Mesenchymal stem cell (in vitro differentiated cells and primary cell): ENCODE measurements around the gene MOGAT2.
"Not testable (repeated sequence)": the region's sequence is repeated elsewhere in the genome, so short reads cannot be mapped to it uniquely, and the experiment has no call there.

Experiments
- DNase-seq: peaks from one replicate; pipeline ENCODE4 v3.0.0-alpha.2; 2013
- H2AFZ ChIP-seq: one replicate; pipeline ENCODE4 v1.6.1; 2013; ENCODE audit warnings: low read depth, mild to moderate bottlenecking, control low read depth, inconsistent platforms, low read length, moderate library complexity
- H2AK5ac ChIP-seq: 2 replicates; pipeline ENCODE4 v1.6.1; 2013; ENCODE audit warnings: low read length, moderate library complexity, mild to moderate bottlenecking, inconsistent platforms; ENCODE audit not compliant: severe bottlenecking
- H2BK120ac ChIP-seq: one replicate; pipeline ENCODE4 v1.6.1; 2013; ENCODE audit warnings: low read depth, mild to moderate bottlenecking, inconsistent platforms, low read length, moderate library complexity
- H2BK12ac ChIP-seq, 2 experiments: one replicate each; pipeline ENCODE4 v1.6.1; 2013; ENCODE audit warnings: inconsistent platforms in 2 of 2, low read length in 2 of 2, mild to moderate bottlenecking in 2 of 2, moderate library complexity in 2 of 2, control low read depth in 1 of 2
- H2BK15ac ChIP-seq: one replicate; pipeline ENCODE4 v1.6.1; 2013; ENCODE audit warnings: mild to moderate bottlenecking, low read depth, inconsistent platforms; ENCODE audit not compliant: poor library complexity, severe bottlenecking
- H2BK5ac ChIP-seq: 2 replicates; pipeline ENCODE4 v1.6.1; 2013; ENCODE audit warnings: low read depth, mild to moderate bottlenecking, low read length, control low read depth, inconsistent platforms; ENCODE audit not compliant: poor library complexity, severe bottlenecking
- H3K14ac ChIP-seq, 2 experiments: one replicate each; pipeline ENCODE4 v1.6.1; 2013; ENCODE audit warnings: inconsistent platforms in 2 of 2, low read length in 2 of 2, control low read depth in 1 of 2, mild to moderate bottlenecking in 1 of 2, moderate library complexity in 1 of 2
- H3K18ac ChIP-seq, 2 experiments: one replicate each; pipeline ENCODE4 v1.6.1; 2013; ENCODE audit warnings: inconsistent platforms in 2 of 2, low read length in 2 of 2, control low read depth in 1 of 2, low read depth in 1 of 2, mild to moderate bottlenecking in 1 of 2
- H3K23ac ChIP-seq, 2 experiments: one replicate each; pipeline ENCODE4 v1.6.1; 2013; ENCODE audit warnings: inconsistent platforms in 2 of 2, low read length in 2 of 2, mild to moderate bottlenecking in 2 of 2, moderate library complexity in 2 of 2, control low read depth in 1 of 2
- H3K27ac ChIP-seq: 2 replicates; pipeline ENCODE4 v1.5.1; 2013; ENCODE audit warnings: mild to moderate bottlenecking, moderate library complexity, low read length, control low read depth, inconsistent platforms; ENCODE audit not compliant: poor library complexity, severe bottlenecking
- H3K27me3 ChIP-seq, 2 experiments: 2 replicates each; pipeline versions ENCODE4 v1.6.1 to v1.7.0; 2013; ENCODE audit warnings: low read length in 2 of 2, mild to moderate bottlenecking in 2 of 2, moderate library complexity in 2 of 2, control low read depth in 1 of 2, inconsistent platforms in 1 of 2; ENCODE audit not compliant: control insufficient read depth in 1 of 2, insufficient read depth in 1 of 2
- H3K36me3 ChIP-seq, 2 experiments: 2 replicates each; pipeline versions ENCODE4 v1.6.1 to v1.7.0; 2013; ENCODE audit warnings: low read length in 2 of 2, control low read depth in 1 of 2, inconsistent platforms in 1 of 2, low read depth in 1 of 2, mild to moderate bottlenecking in 1 of 2; ENCODE audit not compliant: insufficient read depth in 2 of 2, control insufficient read depth in 1 of 2
- H3K4ac ChIP-seq, 2 experiments: one replicate each; pipeline ENCODE4 v1.6.1; 2013; ENCODE audit warnings: inconsistent platforms in 2 of 2, low read length in 2 of 2, mild to moderate bottlenecking in 2 of 2, moderate library complexity in 2 of 2, control low read depth in 1 of 2, low read depth in 1 of 2
- H3K4me1 ChIP-seq: 2 replicates; pipeline ENCODE4 v1.6.1; 2013; ENCODE audit warnings: low read depth, low read length, control low read depth; ENCODE audit not compliant: control insufficient read depth, insufficient read depth
- H3K4me2 ChIP-seq: 2 replicates; pipeline ENCODE4 v1.6.1; 2013; ENCODE audit warnings: low read length, mild to moderate bottlenecking, inconsistent platforms; ENCODE audit not compliant: poor library complexity, severe bottlenecking
- H3K4me3 ChIP-seq, 2 experiments: 2 replicates each; pipeline versions ENCODE4 v1.5.1 to v1.7.0; 2013; ENCODE audit warnings: low read length in 2 of 2, mild to moderate bottlenecking in 2 of 2, control low read depth in 1 of 2, low read depth in 1 of 2; ENCODE audit not compliant: insufficient read depth in 1 of 2
- H3K79me1 ChIP-seq: replicated peaks from 2 replicates; pipeline ENCODE4 v1.6.1; 2013; ENCODE audit warnings: mild to moderate bottlenecking, control low read depth, low read length, inconsistent platforms; ENCODE audit not compliant: poor library complexity, severe bottlenecking
- H3K9ac ChIP-seq: 2 replicates; pipeline ENCODE4 v1.7.0; 2013; ENCODE audit warnings: mild to moderate bottlenecking, low read length, moderate library complexity
- H3K9me3 ChIP-seq: 2 replicates; pipeline ENCODE4 v1.7.0; 2013; ENCODE audit warnings: mild to moderate bottlenecking, low read length; ENCODE audit not compliant: control insufficient read depth
- H4K8ac ChIP-seq: one replicate; pipeline ENCODE4 v1.6.1; 2013; ENCODE audit warnings: inconsistent platforms, mild to moderate bottlenecking, low read length, moderate library complexity
- H4K91ac ChIP-seq: one replicate; pipeline ENCODE4 v1.6.1; 2013; ENCODE audit warnings: mild to moderate bottlenecking, low read length, inconsistent platforms
- WGBS: methylation state at CpG from one replicate; pipeline ENCODE4 v1.1.7; 2013; ENCODE audit warnings: mixed read lengths; 5-methylcytosine and 5-hydroxymethylcytosine counted together

MOGAT2 gene

GRCh38 chr11:75683856-75684255, 33.8 kb upstream of the MOGAT2 start:
- H3K4me2 ChIP-seq, H3K14ac ChIP-seq, H2AFZ ChIP-seq, H2BK120ac ChIP-seq, H3K79me1 ChIP-seq, H2BK5ac ChIP-seq, H4K91ac ChIP-seq, H2AK5ac ChIP-seq, H3K4me1 ChIP-seq, H2BK12ac ChIP-seq, H3K23ac ChIP-seq, H3K27ac ChIP-seq, H3K9ac ChIP-seq, H2BK15ac ChIP-seq, H3K18ac ChIP-seq, H3K36me3 ChIP-seq, H4K8ac ChIP-seq, H3K4ac ChIP-seq, H3K4me3 ChIP-seq, DNase-seq: not testable (repeated sequence)
- H3K27me3 ChIP-seq, result peaks cover 25% of the 10 kb centered on the region in 2 experiments
- no CpG with 5 or more reads among the region's 1 CpG for WGBS
- H3K9me3 ChIP-seq, result peaks cover 27% of the 10 kb centered on the region

- Histone ChIP-seq H3K23ac (no peak overlapping the region), H2BK120ac (no peak overlapping the region), H3K9ac (no peak overlapping the region), H3K36me3 (no peaks in the 10 kb centered on the region), H3K27ac (no peak overlapping the region), H2AK5ac (no peak overlapping the region), H2BK5ac (no peak overlapping the region), H2BK15ac (no peak overlapping the region), H4K91ac (no peak overlapping the region), H2AFZ (no peak overlapping the region), H4K8ac (no peak overlapping the region), H3K4me1 (no peaks in the 10 kb centered on the region), H3K4me3 (no peak overlapping the region), H3K14ac (no peak overlapping the region), H3K4me2 (no peak overlapping the region), H3K27me3 (peaks cover 17 to 22% of the 10 kb centered on the region in 2 experiments), H3K4ac (no peak overlapping the region), H2BK12ac (no peak overlapping the region), H3K79me1 (no peaks in the 10 kb centered on the region), H3K18ac (no peak overlapping the region), H3K9me3 (peaks cover 13% of the 10 kb centered on the region)
- no peak for DNase-seq
- WGBS, result 74% methylated on average over 3 of the region's 3 CpGs
These were observed 27.6 kb upstream of the MOGAT2 start for GRCh38 chr11:75689863-75690609.

GRCh38 chr11:75691804-75692203, 25.8 kb upstream of the MOGAT2 start:
- Histone ChIP-seq H3K79me1 (no peaks in the 10 kb centered on the region), H2BK12ac (no peak overlapping the region), H3K4ac (no peak overlapping the region), H3K4me3 (no peak overlapping the region), H3K9me3 (peaks cover 2% of the 10 kb centered on the region), H3K14ac (no peak overlapping the region), H3K36me3 (no peaks in the 10 kb centered on the region), H2BK15ac (no peak overlapping the region), H2BK120ac (no peak overlapping the region), H4K8ac (no peak overlapping the region), H3K27me3 (peaks cover 13 to 21% of the 10 kb centered on the region in 2 experiments), H3K9ac (no peak overlapping the region), H3K4me1 (no peaks in the 10 kb centered on the region), H2AK5ac (no peak overlapping the region), H4K91ac (no peak overlapping the region), H2BK5ac (no peak overlapping the region), H3K23ac (no peak overlapping the region), H3K18ac (no peak overlapping the region), H3K4me2 (no peak overlapping the region), H2AFZ (no peak overlapping the region), H3K27ac (no peak overlapping the region)
- 41% methylated on average over 4 of the region's 4 CpGs for WGBS
- DNase-seq, result no peak

- Histone ChIP-seq H3K18ac (no peak overlapping the region), H2BK120ac (no peak overlapping the region), H3K27me3 (peaks cover 0 to 8% of the 10 kb centered on the region in 2 experiments), H2AK5ac (no peak overlapping the region), H3K4me3 (no peak overlapping the region), H2BK15ac (no peak overlapping the region), H2BK12ac (no peak overlapping the region), H2AFZ (no peak overlapping the region), H3K9ac (no peak overlapping the region), H3K14ac (no peak overlapping the region), H3K4me2 (no peak overlapping the region), H3K9me3 (no peaks in the 10 kb centered on the region), H3K23ac (no peak overlapping the region), H3K79me1 (no peaks in the 10 kb centered on the region), H3K4me1 (no peaks in the 10 kb centered on the region), H3K27ac (no peak overlapping the region), H3K4ac (no peak overlapping the region), H4K91ac (no peak overlapping the region), H4K8ac (no peak overlapping the region), H2BK5ac (no peak overlapping the region), H3K36me3 (no peaks in the 10 kb centered on the region)
- DNase-seq, result no peak
- WGBS, result 76% methylated on average over 4 of the region's 4 CpGs
These were observed 19.6 kb upstream of the MOGAT2 start for GRCh38 chr11:75697906-75698581.
